Heart right ventricle (tissue), 16 donors: ENCODE data around the gene AAMDC. TPM values are rescaled to one million over a fixed set of nuclear protein-coding genes. Genes with fewer than 3 reads are reported as not detected.

ENCODE experiments used
- ATAC-seq, 8 donors: fragments of 200-7000 bp; cut with Tn5 transposase; one replicate each; pipeline ENCODE4 v1.9.1; 2020; ENCODE audit warnings: mild to moderate bottlenecking in 8 of 8, moderate library complexity in 8 of 8, moderate number of reproducible peaks in 1 of 8
- DNase-seq, 2 donors: peaks; one replicate each; pipeline ENCODE4 v3.0.0-alpha.2; 2020
- H3K27ac ChIP-seq, 10 donors: fragments of 200-600 bp; sonication (generic) in 2 of 10; one replicate each; pipeline versions ENCODE4 v1.5.0 to v1.8.0; 2020 to 2022; ENCODE audit warnings: mild to moderate bottlenecking in 3 of 10
- H3K27me3 ChIP-seq, 7 donors: fragments of 200-600 bp; one replicate each; pipeline ENCODE4 v1.8.0; 2021 to 2022; ENCODE audit warnings: mild to moderate bottlenecking in 2 of 7
- H3K36me3 ChIP-seq, 9 donors: fragments of 200-600 bp; sonication (generic) in 1 of 9; one replicate each; pipeline versions ENCODE4 v1.5.0 to v1.8.0; 2020 to 2022; ENCODE audit warnings: mild to moderate bottlenecking in 2 of 9
- H3K4me1 ChIP-seq, 9 donors: fragments of 200-600 bp; sonication (generic) in 1 of 9; one replicate each; pipeline versions ENCODE4 v1.5.0 to v1.8.0; 2020 to 2022; ENCODE audit warnings: mild to moderate bottlenecking in 4 of 9
- H3K4me3 ChIP-seq, 10 donors: fragments of 200-600 bp; sonication (generic) in 2 of 10; one replicate each; pipeline versions ENCODE4 v1.5.0 to v1.8.0; 2020 to 2022; ENCODE audit warnings: mild to moderate bottlenecking in 7 of 10, moderate library complexity in 2 of 10
- H3K9me3 ChIP-seq, 11 donors: fragments of 200-600 bp in 10 of 11; sonication (generic) in 2 of 11; one replicate each; pipeline versions ENCODE4 v1.5.0 to v1.8.0; 2013 to 2022; ENCODE audit warnings: mild to moderate bottlenecking in 2 of 11, control low read depth in 1 of 11, moderate library complexity in 1 of 11
- CTCF ChIP-seq, 9 donors: fragments of 200-600 bp; sonication (generic) in 2 of 9; IDR thresholded peaks; one replicate each; pipeline versions ENCODE4 v1.5.0 to v1.8.0; 2021 to 2022; ENCODE audit warnings: antibody characterized with exemption in 9 of 9, mild to moderate bottlenecking in 5 of 9, moderate library complexity in 1 of 9
- WGBS, 2 donors: extraction: QIAGEN DNeasy Blood & Tissue Kit; methylation state at CpG; one replicate each; pipeline ENCODE4 v1.1.7; 2013; ENCODE audit warnings: inconsistent platforms in 1 of 2; 5-methylcytosine and 5-hydroxymethylcytosine counted together
- intact Hi-C, 10 donors: fragments of 100-400 bp; cut with DNase I; formaldehyde crosslinking; loops; one replicate each; pipeline versions ENCODE4 v1.11.1 to v1.14.2; 2022
- polyA plus RNA-seq, 2 donors: library from polyadenylated mRNA; stranded (reverse); fragments of 200-250 nt; gene quantifications; one replicate each; pipeline ENCODE4 v1.2.3, GENCODE V29; 2013
- total RNA-seq, 10 donors: library from RNA; stranded (reverse); fragmentation: NEBNext Ultra II Directional in 3 of 10; extraction: Animal tissue kit (Norgen Biotek cat#: 25700) in 3 of 10; gene quantifications; one replicate each; pipeline versions ENCODE4 v1.2.1 to v1.2.4, GENCODE V29; 2021 to 2023
- donor health status: Arrhythmogenic right ventricular cardiomyopathy.
- donor health status: ischemic (EF 13 %, LVEDD 7.1; RV severe dilation, severe dysfunction).
- donor health status: healthy with polysubstance abuse.
- donor health status: DM: no; HTN: yes; CAD: no.
- donor health status: DM: no; HTN: no; CAD: no.
- donor health status: ischemic (EF 25% LVEDD 6.9; RV normal size, moderate dysfunction).
- donor health status: ischemic (EF 25% LVEDD 5.7; RV mildly dilated, moderate dysfunction).
- donor health status: healthy.
- donor health status: DM: yes; HTN: yes; CAD: no.
- donor health status: Ischemic cardiomyopathy.
- donor health status: ischemic (EF 35%, LVEDD 5.7; RV mildly dilated, moderate dysfunction).
- donor health status: nonischemic (EF 11% LVEDD 7.7; RV severe dilation, severe dysfunction).
- donor health status: DM: yes; HTN: yes; CAD: no.
- donor health status: PGD.
- donor health status: ischemic (EF 29% LVEDD 5.4; RV normal size, mild dysfunction).
- donor health status: nonischemic (EF 23%, LVEDD 6.1; RV moderate dilation, normal function).

AAMDC gene
- total and polyA plus RNA-seq, 12 donors, result 52.4 to 324 (median 95.4) TPM

- Histone ChIP-seq H3K36me3 (peaks cover 0 to 5% (median 0%) of the 10 kb centered on the region in 9 donors), H3K27ac (peak overlapping the region in 1 of 10 donors; percentile 1), H3K4me1 (peaks cover 2 to 34% (median 18%) of the 10 kb centered on the region in 9 donors), H3K27me3 (no peaks in the 10 kb centered on the region), H3K9me3 (no peaks in the 10 kb centered on the region), H3K4me3 (no peak overlapping the region)
- TF ChIP-seq CTCF (IDR thresholded peaks at IDR 0.05), result no peak
- 66 to 70% methylated on average over 3 of the region's 3 CpGs for WGBS, 2 donors
- intact Hi-C loops, result no loop called here
- DNase-seq (no peak), ATAC-seq (peak in 1 of 8 donors; percentile 39)
These were observed 21.6 kb upstream of the AAMDC start for GRCh38 chr11:77799338-77799737.

- intact Hi-C loops, result no loop called here
- H3K4me1 ChIP-seq, result peaks cover 2 to 34% (median 18%) of the 10 kb centered on the region in 9 donors
- H3K27me3 ChIP-seq, result no peaks in the 10 kb centered on the region
- TF ChIP-seq CTCF (IDR thresholded peaks at IDR 0.05), result no peak
- ATAC-seq, result no peak
- H3K36me3 ChIP-seq, result peaks cover 0 to 12% (median 0%) of the 10 kb centered on the region in 9 donors
- no peak overlapping the region for H3K27ac ChIP-seq
- no peaks in the 10 kb centered on the region for H3K9me3 ChIP-seq
- DNase-seq, result no peak
- no peak overlapping the region for H3K4me3 ChIP-seq
These were observed 20.5 kb upstream of the AAMDC start for GRCh38 chr11:77800449-77800848.

- peaks cover 2 to 34% (median 16%) of the 10 kb centered on the region in 9 donors for H3K4me1 ChIP-seq
- WGBS, 2 donors, result 73 to 75% methylated on average over 3 of the region's 3 CpGs
- intact Hi-C loops, result no loop called here
These were observed 19.5 kb upstream of the AAMDC start for GRCh38 chr11:77801477-77801876.

GRCh38 chr11:77806415-77806814, 14.5 kb upstream of the AAMDC start:
- intact Hi-C loops, result no loop called here
- ATAC-seq (no peak), DNase-seq (no peak)
- H3K27ac ChIP-seq, result no peak overlapping the region
- H3K9me3 ChIP-seq, result no peaks in the 10 kb centered on the region
- TF ChIP-seq CTCF (IDR thresholded peaks at IDR 0.05), result no peak
- H3K36me3 ChIP-seq, result peaks cover 0 to 25% (median 0%) of the 10 kb centered on the region in 9 donors
- no peaks in the 10 kb centered on the region for H3K27me3 ChIP-seq
- peaks cover 0 to 33% (median 16%) of the 10 kb centered on the region in 9 donors for H3K4me1 ChIP-seq
- no peak overlapping the region for H3K4me3 ChIP-seq

More at GRCh38 chr11:77801477-77801876, 19.5 kb upstream of the AAMDC start:
- Histone ChIP-seq H3K27me3 (no peaks in the 10 kb centered on the region), H3K4me3 (no peak overlapping the region), H3K36me3 (peaks cover 0 to 12% (median 0%) of the 10 kb centered on the region in 9 donors), H3K9me3 (no peaks in the 10 kb centered on the region), H3K27ac (peak overlapping the region in 1 of 10 donors; percentile 31)
- no peak for TF ChIP-seq CTCF (IDR thresholded peaks at IDR 0.05)
- ATAC-seq, result no peak
- DNase-seq, result no peak
